ENCODE data around the gene EEFSEC.

GRCh38 chr3:128238184-128238489 lies 84.9 kb downstream of the EEFSEC start:
- no peak for TF ChIP-seq POLR2A (IDR thresholded peaks at IDR 0.05)
- TF ChIP-seq CTCF (IDR thresholded peaks at IDR 0.05) = no peak
- no peak for TF ChIP-seq EP300 (IDR thresholded peaks at IDR 0.05)
